NCI-H1048 (cell line): ENCODE results near the gene ABHD4.
"Not testable (repeated sequence)": the region's sequence is repeated elsewhere in the genome, so short reads cannot be mapped to it uniquely, and the experiment has no call there.

Source experiments
- DNase-seq: peaks from one replicate; lab custom pipeline; 2025; lab: John Stamatoyannopoulos, UW

Gene ABHD4

GRCh38 chr14:22598099-22598895 is at the start of gene ABHD4:
Gene ABHD4, plus strand, starts transcription at chr14:22598300. Its CDS starts 7 bp downstream, at chr14:22598307.
- DNase-seq, result peak; percentile 35

- DNase-seq, result no peak
Observed at GRCh38 chr14:22549324-22549962, 48.7 kb upstream of the ABHD4 start.

- no peak for DNase-seq
Observed at GRCh38 chr14:22549981-22550673, 48.0 kb upstream of the ABHD4 start.

GRCh38 chr14:22551605-22551997 is 46.5 kb upstream of the ABHD4 start:
- DNase-seq, result no peak

- DNase-seq, result no peak
Observed at GRCh38 chr14:22552001-22552826, 45.9 kb upstream of the ABHD4 start.

GRCh38 chr14:22552827-22553076 is 45.3 kb upstream of the ABHD4 start:
- no peak for DNase-seq

GRCh38 chr14:22553445-22553844 is 44.7 kb upstream of the ABHD4 start:
- DNase-seq, result no peak

- DNase-seq, result not testable (repeated sequence)
Observed at GRCh38 chr14:22553861-22554497, 44.1 kb upstream of the ABHD4 start.

GRCh38 chr14:22554498-22555383 is 43.4 kb upstream of the ABHD4 start:
- DNase-seq, result no peak

GRCh38 chr14:22555384-22556011 is 42.6 kb upstream of the ABHD4 start:
- DNase-seq, result no peak

- no peak for DNase-seq
Observed at GRCh38 chr14:22556021-22556989, 41.8 kb upstream of the ABHD4 start.

GRCh38 chr14:22556990-22557623 is 41.0 kb upstream of the ABHD4 start:
- DNase-seq, result peak; percentile 28

- no peak for DNase-seq
Observed at GRCh38 chr14:22557846-22558220, 40.3 kb upstream of the ABHD4 start.

GRCh38 chr14:22558221-22558913 is 39.7 kb upstream of the ABHD4 start:
- DNase-seq, result no peak

- DNase-seq, result no peak
Observed at GRCh38 chr14:22559041-22559440, 39.1 kb upstream of the ABHD4 start.

- no peak for DNase-seq
Observed at GRCh38 chr14:22560662-22561365, 37.3 kb upstream of the ABHD4 start.

- DNase-seq, result no peak
Observed at GRCh38 chr14:22561366-22561660, 36.8 kb upstream of the ABHD4 start.
